Measurements from ENCODE around the gene DNTT.
"Not testable (repeated sequence)": the region's sequence is repeated elsewhere in the genome, so short reads cannot be mapped to it uniquely, and the experiment has no call there.

DNTT gene

GRCh38 chr10:96276831-96277230 lies 27.4 kb upstream of the DNTT start:
- DNase-seq = no peak

DNA sequence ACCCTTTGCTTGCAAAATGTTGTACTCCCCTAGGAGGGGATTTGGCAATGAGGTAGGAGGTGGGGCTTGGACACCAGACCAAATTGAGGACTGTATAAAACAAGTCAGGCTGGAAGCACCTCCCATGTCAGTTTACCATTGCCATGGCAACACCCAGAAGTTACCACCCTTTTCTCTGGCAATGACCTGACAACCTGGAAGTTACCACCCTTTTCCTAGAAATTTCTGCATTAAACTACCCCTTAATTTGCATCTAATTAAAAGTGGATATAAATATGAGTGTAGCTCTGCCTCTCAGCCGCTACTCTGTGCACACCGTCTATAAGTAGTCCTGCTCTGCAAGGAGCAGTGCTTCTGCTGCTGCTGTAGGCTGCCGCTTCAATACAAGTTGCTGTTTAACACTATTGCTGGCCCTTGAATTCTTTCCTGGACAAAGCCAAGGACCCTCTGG lies 25.0 kb upstream of the DNTT start:
- DNase-seq = no peak

GRCh38 chr10:96280859-96281258 lies 23.4 kb upstream of the DNTT start:
- DNase-seq = no peak

GRCh38 chr10:96281444-96282029 lies 22.7 kb upstream of the DNTT start:
- DNase-seq = no peak

DNA sequence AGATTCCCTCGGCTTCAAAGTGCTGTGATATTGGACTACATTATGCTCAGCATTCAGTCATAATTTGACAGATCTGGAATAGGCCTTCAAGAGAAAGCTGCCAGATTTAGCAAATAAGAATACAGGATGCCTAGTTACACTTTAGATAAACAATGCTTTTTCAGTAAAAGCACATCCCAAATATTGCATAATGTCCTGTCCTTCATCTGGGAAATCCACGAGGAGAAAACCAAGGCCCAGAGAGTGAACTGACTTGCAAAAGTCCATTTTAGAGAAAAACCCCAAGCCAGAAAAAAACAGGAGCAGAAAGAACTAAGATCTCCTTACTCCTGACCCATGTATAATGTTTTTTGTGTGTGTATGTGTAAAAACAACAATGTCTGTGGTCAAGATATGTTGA lies 20.9 kb upstream of the DNTT start:
- DNase-seq = no peak

DNA sequence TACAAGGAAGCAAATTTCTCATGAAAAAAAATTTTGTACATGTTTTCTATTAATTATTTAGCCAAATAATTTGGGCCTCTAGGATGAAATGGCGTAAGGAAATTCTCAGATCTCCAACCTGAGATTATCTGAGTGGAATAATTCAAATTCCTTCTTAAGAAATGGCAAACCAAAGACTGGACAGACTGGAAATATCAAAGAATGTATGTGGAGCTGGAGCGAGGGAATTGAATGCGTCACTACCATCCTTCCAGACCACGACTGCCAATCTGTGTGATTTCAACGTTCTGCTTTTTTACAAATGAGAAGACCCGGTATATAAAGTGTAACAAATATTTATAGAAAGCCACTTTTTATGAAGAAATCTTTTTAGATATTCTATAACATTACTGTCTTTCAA lies 20.5 kb upstream of the DNTT start:
- no peak for DNase-seq

DNA sequence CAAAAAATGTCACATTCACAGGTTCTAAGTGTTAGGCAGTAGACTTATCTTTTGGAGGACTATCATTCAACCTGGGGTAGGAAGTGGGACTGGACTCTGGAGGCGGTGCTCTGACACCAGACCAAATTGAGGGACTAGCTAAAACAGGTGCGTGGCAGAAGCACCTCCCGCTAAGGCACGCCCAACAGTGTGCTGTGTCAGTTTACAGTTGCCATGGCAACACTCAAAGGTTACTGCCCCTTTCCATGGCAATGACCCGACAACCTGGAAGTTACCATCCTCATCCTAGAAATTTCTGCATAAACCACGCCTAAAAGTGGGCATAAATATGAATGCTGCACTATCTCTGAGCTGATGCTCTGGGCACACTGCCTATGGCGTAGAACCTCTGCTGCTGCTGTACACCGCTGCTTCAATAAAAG lies 18.9 kb upstream of the DNTT start:
- no peak for DNase-seq

DNA sequence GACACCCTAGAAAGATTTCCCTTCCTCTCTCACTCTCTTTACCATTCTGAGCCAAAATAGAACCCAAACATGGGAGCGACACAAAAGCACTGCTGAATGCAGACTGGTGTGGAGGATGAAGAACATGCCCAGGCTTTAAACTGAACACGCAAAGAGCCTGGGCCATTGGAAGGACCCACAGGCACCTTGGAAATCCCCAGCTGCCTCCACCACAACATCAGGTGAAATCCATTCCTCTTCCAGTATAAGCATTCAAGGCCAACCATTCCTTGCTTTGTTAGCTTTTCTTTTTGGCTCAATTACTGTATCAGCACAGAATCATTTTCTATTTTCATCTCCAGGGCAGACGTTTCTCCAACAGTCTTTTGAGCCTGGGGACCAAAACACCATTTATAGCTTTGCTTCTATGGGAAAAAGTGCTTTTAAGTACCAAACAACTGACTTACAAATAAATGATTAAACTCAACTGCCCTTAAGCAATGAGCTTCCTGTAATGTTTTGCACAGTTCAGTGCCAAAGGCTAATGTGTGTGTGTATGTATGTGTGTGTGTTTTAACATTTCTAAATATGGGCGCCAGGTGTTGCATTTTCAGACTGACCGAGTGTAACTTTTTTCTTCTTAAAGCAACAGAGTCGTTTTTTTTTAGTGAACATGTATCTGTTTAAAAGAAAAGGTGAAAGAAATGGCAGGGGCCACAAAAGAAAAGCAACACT lies 16.7 kb upstream of the DNTT start:
- no peak for DNase-seq

- DNase-seq = no peak
These were observed 16.0 kb upstream of the DNTT start for GRCh38 chr10:96288151-96288621.

DNA sequence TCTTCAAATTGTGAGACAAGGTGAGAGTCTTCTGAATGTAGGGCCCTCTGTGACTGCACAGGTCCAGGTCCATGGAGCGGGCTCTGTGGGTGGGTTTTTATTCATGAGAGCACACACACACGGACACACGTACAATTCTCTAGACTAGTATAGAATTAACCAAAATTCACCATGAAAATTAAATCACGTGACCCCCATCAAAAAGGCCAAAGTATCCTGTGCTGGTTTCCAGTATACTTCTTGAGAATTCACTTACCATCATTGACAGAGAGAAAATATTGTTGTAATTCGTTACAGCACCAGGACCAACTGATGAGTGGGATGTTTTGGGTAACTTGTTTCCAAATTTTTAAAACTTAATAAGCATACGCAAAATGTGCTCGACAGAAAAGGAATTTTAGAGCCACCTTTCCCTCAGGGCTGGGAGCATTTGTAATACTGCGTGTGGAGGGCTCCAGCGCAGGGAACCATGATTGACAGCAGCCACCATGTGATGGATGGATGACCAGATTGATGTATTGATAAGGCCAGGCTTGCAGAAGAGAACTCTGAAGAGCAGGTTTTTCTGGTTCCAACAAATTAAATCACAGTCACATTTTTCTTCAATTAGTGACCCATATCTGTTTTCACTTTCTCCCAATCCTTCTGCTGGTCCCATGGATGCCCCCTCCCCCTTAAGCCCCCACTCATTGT lies 14.9 kb upstream of the DNTT start:
- no peak for DNase-seq

GRCh38 chr10:96290368-96291133 lies 13.7 kb upstream of the DNTT start:
- no peak for DNase-seq

- DNase-seq = no peak
These were observed 11.0 kb upstream of the DNTT start for GRCh38 chr10:96292971-96293920.

GRCh38 chr10:96295475-96295874 lies 8.8 kb upstream of the DNTT start:
- no peak for DNase-seq

- DNase-seq = no peak
These were observed 6.7 kb upstream of the DNTT start for GRCh38 chr10:96297486-96297885.

- DNase-seq = no peak
These were observed 5.9 kb upstream of the DNTT start for GRCh38 chr10:96298362-96298761.

- DNase-seq = no peak
These were observed 4.9 kb upstream of the DNTT start for GRCh38 chr10:96299383-96299782.

DNA sequence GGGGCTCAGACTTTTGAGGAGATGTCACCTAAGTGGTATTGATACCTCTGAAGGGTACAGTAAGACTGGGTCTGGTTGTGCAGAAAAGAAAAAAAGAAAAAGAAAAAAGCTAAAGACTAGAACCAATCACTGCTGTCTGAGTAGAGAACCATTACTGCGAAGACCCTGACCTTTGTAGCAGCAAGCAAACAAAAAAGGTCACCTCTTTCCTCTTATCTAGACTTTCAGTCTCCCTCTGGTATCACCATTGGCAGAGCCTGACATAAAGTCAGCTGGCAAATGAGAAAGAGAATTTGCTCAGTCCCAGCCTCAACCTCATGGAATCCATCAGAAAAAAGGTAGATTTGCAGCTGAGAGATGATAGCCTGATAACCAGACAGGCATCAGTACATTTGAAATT lies 2.6 kb upstream of the DNTT start:
- no peak for DNase-seq

DNA sequence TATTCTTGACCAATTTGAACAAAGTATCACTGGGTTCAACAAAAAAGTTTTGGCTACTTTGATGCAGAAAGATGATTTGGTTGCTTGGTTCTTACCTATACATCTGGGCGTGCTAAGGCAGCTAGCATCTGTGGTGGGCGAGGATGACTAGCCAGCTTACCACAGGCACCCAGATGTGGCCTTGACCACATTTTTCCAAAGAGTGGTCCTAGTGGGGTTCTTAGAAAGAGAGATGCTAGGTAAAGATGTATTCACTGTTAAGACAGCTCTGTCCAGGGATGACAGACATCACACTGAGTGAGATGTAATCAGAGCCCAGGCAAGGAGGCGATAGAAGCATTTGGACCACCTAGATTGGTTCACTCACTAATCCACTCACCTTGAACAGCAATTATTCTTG lies 785 bp downstream of the DNTT start:
- no peak for DNase-seq

DNA sequence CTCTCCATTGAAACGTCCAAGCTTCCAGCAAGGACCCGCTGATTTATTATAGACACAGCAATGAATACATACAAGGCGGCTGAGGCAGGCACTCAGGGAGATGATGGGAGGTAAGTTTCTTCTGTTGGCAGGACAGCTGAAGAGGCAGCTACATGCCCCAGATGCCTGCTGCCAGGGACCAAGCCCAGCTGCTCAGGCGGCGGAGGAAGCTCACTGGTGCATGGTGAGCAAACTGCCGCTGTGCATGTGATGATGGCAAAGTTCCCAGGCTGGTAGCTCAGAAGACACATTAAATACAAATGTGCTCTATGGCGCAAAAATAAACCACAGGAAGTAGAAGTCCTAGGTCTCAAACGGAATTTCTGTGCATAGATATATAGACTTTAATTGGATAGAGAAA lies 2.3 kb downstream of the DNTT start:
- peak; percentile 5 for DNase-seq

GRCh38 chr10:96308854-96309253 lies 4.6 kb downstream of the DNTT start:
- DNase-seq = not testable (repeated sequence)

DNA sequence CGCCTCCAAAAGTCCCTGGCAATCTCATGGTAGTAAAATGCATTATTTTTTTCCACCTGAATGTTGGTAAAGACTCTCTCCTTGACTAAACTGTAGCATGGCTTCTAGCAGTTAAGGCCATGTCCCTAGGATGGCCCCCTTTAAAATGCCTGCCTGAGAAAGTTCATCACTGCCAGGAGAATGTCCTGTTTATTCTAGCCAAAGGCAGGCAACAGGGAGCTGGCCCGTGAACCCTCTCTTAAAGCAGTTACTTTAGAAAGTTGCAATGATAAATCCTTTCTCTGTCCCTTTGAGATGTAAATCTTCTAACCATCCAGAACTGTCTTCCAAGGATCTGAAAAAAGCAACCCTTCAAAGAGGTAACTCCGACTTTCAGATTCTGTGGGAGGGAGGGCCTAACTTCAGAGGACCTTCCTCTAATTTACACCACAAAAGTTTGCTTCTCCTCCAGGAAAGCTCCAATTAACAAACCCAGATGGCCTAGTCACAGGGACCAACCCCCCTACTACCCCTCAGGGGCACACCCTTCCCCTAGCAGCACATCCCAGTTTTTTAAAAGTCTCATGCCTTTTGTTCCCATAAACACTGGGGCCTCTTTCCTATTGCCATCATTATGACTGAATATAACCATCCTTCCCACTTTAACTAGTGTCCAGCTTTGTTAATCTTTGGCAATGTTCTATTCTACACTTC lies 5.5 kb downstream of the DNTT start:
- no peak for DNase-seq

GRCh38 chr10:96310321-96310669 lies 6.1 kb downstream of the DNTT start:
- DNase-seq = no peak

All from stimulated activated CD4-positive, alpha-beta T cell treated with anti-CD3 and anti-CD28 coated beads, Interleukin-12 subunit alpha, Interleukin-12 subunit beta, amount 100 ng/mL, for 4 hours (primary cell).